Neural progenitor cell (in vitro differentiated cells): ENCODE data around the gene F13A1. TPM values are rescaled to one million over a fixed set of nuclear protein-coding genes. Genes with fewer than 3 reads are reported as not detected.

Source experiments
- DNase-seq: peaks from one replicate; pipeline ENCODE4 v3.0.0-alpha.2; 2016; ENCODE audit warnings: low spot score
- H2AFZ ChIP-seq: fragments of 200-600 bp; sonication (generic); replicated peaks from 2 replicates; pipeline ENCODE4 v1.6.1; 2016; ENCODE audit warnings: antibody characterized with exemption
- H3F3A ChIP-seq: fragments of 200-600 bp; sonication (generic); 2 replicates; pipeline ENCODE4 v1.6.1; 2016; ENCODE audit warnings: antibody characterized with exemption, low read depth
- H3K27ac ChIP-seq: fragments of 200-600 bp; sonication (generic); 2 replicates; pipeline ENCODE4 v1.5.1; 2016; ENCODE audit warnings: mild to moderate bottlenecking
- H3K27me3 ChIP-seq: fragments of 200-600 bp; sonication (generic); 2 replicates; pipeline ENCODE4 v1.6.1; 2016; ENCODE audit warnings: mild to moderate bottlenecking, moderate library complexity
- H3K36me3 ChIP-seq: fragments of 200-600 bp; sonication (generic); 2 replicates; pipeline ENCODE4 v1.5.1; 2016
- H3K4me1 ChIP-seq: fragments of 200-600 bp; sonication (generic); 2 replicates; pipeline ENCODE4 v1.6.1; 2016; ENCODE audit warnings: mixed run types
- H3K4me2 ChIP-seq: fragments of 200-600 bp; sonication (generic); 2 replicates; pipeline ENCODE4 v1.6.1; 2016
- H3K4me3 ChIP-seq: fragments of 200-600 bp; sonication (generic); 2 replicates; pipeline ENCODE4 v1.5.1; 2016
- H3K79me2 ChIP-seq: fragments of 200-600 bp; sonication (generic); 2 replicates; pipeline ENCODE4 v1.6.1; 2016; ENCODE audit warnings: low read depth
- H3K9ac ChIP-seq: fragments of 200-600 bp; sonication (generic); 2 replicates; pipeline ENCODE4 v1.6.1; 2016
- H3K9me3 ChIP-seq: fragments of 200-600 bp; sonication (generic); 2 replicates; pipeline ENCODE4 v1.5.1; 2016; ENCODE audit warnings: low read depth
- H4K20me1 ChIP-seq: fragments of 200-600 bp; sonication (generic); 2 replicates; pipeline ENCODE4 v1.6.1; 2016; ENCODE audit warnings: low read depth
- H3K27ac Mint-ChIP-seq: 3 replicates; pipeline ENCODE4 v1.8.0; 2021; ENCODE audit warnings: mixed read lengths
- H3K27me3 Mint-ChIP-seq: 2 replicates; pipeline ENCODE4 v1.8.0; 2022; ENCODE audit warnings: low read depth, mild to moderate bottlenecking, inconsistent platforms, moderate library complexity, mixed read lengths; ENCODE audit not compliant: insufficient read depth
- H3K36me3 Mint-ChIP-seq: 3 replicates; pipeline ENCODE4 v1.8.0; 2021; ENCODE audit warnings: mixed read lengths
- H3K4me1 Mint-ChIP-seq: 3 replicates; pipeline ENCODE4 v1.8.0; 2021; ENCODE audit warnings: mixed read lengths
- H3K4me3 Mint-ChIP-seq: 3 replicates; pipeline ENCODE4 v1.8.0; 2021; ENCODE audit warnings: mild to moderate bottlenecking, moderate library complexity, mixed read lengths
- H3K9me3 Mint-ChIP-seq: 3 replicates; pipeline ENCODE4 v1.8.0; 2020; ENCODE audit warnings: mixed read lengths
- CTCF ChIP-seq: fragments of 200-600 bp; sonication (generic); IDR thresholded peaks from 2 replicates; pipeline ENCODE4 v1.5.1; 2017; ENCODE audit warnings: antibody characterized with exemption, mild to moderate bottlenecking
- EZH2 ChIP-seq: fragments of 200-600 bp; sonication (generic); IDR thresholded peaks from 2 replicates; pipeline ENCODE4 v1.6.1; 2017; ENCODE audit warnings: antibody characterized with exemption, mild to moderate bottlenecking, moderate library complexity
- EZH2phosphoT487 ChIP-seq: fragments of 200-600 bp; sonication (generic); IDR thresholded peaks from 2 replicates; pipeline ENCODE4 v1.6.1; 2017; ENCODE audit warnings: antibody characterized with exemption
- total RNA-seq: library from RNA; depleted of rRNA; stranded (reverse); fragments of >200 nt; gene quantifications from 2 replicates; pipeline ENCODE4 v1.2.3, GENCODE V29; 2015; ENCODE audit warnings: low replicate concordance

The F13A1 gene
- total RNA-seq, 1 donor from 2014 or later, result 3.6 TPM

GRCh38 chr6:6169141-6169540 is 151.3 kb downstream of the F13A1 start:
- Mint-ChIP-seq H3K27ac (no peak overlapping the region), H3K9me3 (no peaks in the 10 kb centered on the region), H3K27me3 (peaks cover 2% of the 10 kb centered on the region), H3K4me3 (no peak overlapping the region), H3K36me3 (no peaks in the 10 kb centered on the region), H3K4me1 (no peaks in the 10 kb centered on the region)
- Histone ChIP-seq H3K36me3 (no peaks in the 10 kb centered on the region), H3K9me3 (no peaks in the 10 kb centered on the region), H4K20me1 (no peaks in the 10 kb centered on the region), H3K4me1 (peaks cover 4% of the 10 kb centered on the region), H3K79me2 (no peaks in the 10 kb centered on the region), H3K27me3 (no peaks in the 10 kb centered on the region), H3K4me3 (no peak overlapping the region), H3K9ac (no peak overlapping the region), H2AFZ (no peak overlapping the region), H3K27ac (no peak overlapping the region), H3K4me2 (peak overlapping the region; percentile 13), H3F3A (no peaks in the 10 kb centered on the region)
- DNase-seq, result no peak
- no peak for TF ChIP-seq CTCF
- TF ChIP-seq EZH2phosphoT487, result no peak
- TF ChIP-seq EZH2, result no peak

GRCh38 chr6:6166064-6166463 is 154.4 kb downstream of the F13A1 start:
- peaks cover 4% of the 10 kb centered on the region for H3K4me1 ChIP-seq
- Mint-ChIP-seq H3K27ac (peak overlapping the region; percentile 53), H3K4me3 (no peak overlapping the region), H3K27me3 (no peaks in the 10 kb centered on the region), H3K4me1 (no peaks in the 10 kb centered on the region), H3K9me3 (no peaks in the 10 kb centered on the region), H3K36me3 (no peaks in the 10 kb centered on the region)
- no peak overlapping the region for H3K4me3 ChIP-seq
- H4K20me1 ChIP-seq, result no peaks in the 10 kb centered on the region
- H3K4me2 ChIP-seq, result no peak overlapping the region
- DNase-seq, result no peak
- H3K79me2 ChIP-seq, result no peaks in the 10 kb centered on the region
- H3K36me3 ChIP-seq, result no peaks in the 10 kb centered on the region
- H3K27me3 ChIP-seq, result no peaks in the 10 kb centered on the region
- H3K27ac ChIP-seq, result no peak overlapping the region
- no peak overlapping the region for H2AFZ ChIP-seq
- H3K9ac ChIP-seq, result no peak overlapping the region
- no peak for TF ChIP-seq CTCF
- TF ChIP-seq EZH2, result no peak
- no peak for TF ChIP-seq EZH2phosphoT487
- no peaks in the 10 kb centered on the region for H3K9me3 ChIP-seq
- no peaks in the 10 kb centered on the region for H3F3A ChIP-seq

GRCh38 chr6:6164367-6164766 is 156.1 kb downstream of the F13A1 start:
- H3K9me3 ChIP-seq, result no peaks in the 10 kb centered on the region
- no peaks in the 10 kb centered on the region for H3K9me3 Mint-ChIP-seq

More at GRCh38 chr6:6164367-6164766, 156.1 kb downstream of the F13A1 start:
- Histone ChIP-seq H3K79me2 (no peaks in the 10 kb centered on the region), H3K4me3 (no peak overlapping the region), H3K27ac (no peak overlapping the region), H4K20me1 (no peaks in the 10 kb centered on the region), H3F3A (no peaks in the 10 kb centered on the region), H3K9ac (no peak overlapping the region), H3K4me2 (no peak overlapping the region), H3K36me3 (no peaks in the 10 kb centered on the region), H3K27me3 (no peaks in the 10 kb centered on the region), H3K4me1 (peaks cover 4% of the 10 kb centered on the region), H2AFZ (no peak overlapping the region)
- TF ChIP-seq EZH2phosphoT487, result no peak
- TF ChIP-seq CTCF, result no peak
- no peak for TF ChIP-seq EZH2
- DNase-seq, result no peak
- Mint-ChIP-seq H3K27me3 (no peaks in the 10 kb centered on the region), H3K27ac (no peak overlapping the region), H3K4me3 (no peak overlapping the region), H3K4me1 (no peaks in the 10 kb centered on the region), H3K36me3 (no peaks in the 10 kb centered on the region)
